Loucy (cell line): ENCODE results near the gene ANGEL1.

ENCODE experiments used
- H2AFZ ChIP-seq: fragments of 200-600 bp; sonication (generic); 2 replicates; pipeline ENCODE4 v1.6.0; 2016; ENCODE audit warnings: antibody characterized with exemption, mild to moderate bottlenecking, low read length, moderate library complexity
- H3F3A ChIP-seq: fragments of 200-600 bp; 2 replicates; pipeline ENCODE4 v1.6.0; 2016; ENCODE audit warnings: antibody characterized with exemption, low read depth, mild to moderate bottlenecking
- H3K27me3 ChIP-seq: fragments of 200-600 bp; sonication (generic); 2 replicates; pipeline ENCODE4 v1.6.1; 2014; ENCODE audit warnings: low read length, mild to moderate bottlenecking; ENCODE audit not compliant: insufficient read depth, poor library complexity, severe bottlenecking
- H3K36me3 ChIP-seq: fragments of 200-600 bp; sonication (generic); 2 replicates; pipeline ENCODE4 v1.6.1; 2016; ENCODE audit warnings: low read length; ENCODE audit not compliant: insufficient read depth
- H3K4me1 ChIP-seq: fragments of 200-600 bp; sonication (generic); 2 replicates; pipeline ENCODE4 v1.5.1; 2014; ENCODE audit warnings: low read length, mild to moderate bottlenecking; ENCODE audit not compliant: insufficient read depth, poor library complexity, severe bottlenecking
- H3K4me2 ChIP-seq: fragments of 200-600 bp; sonication (generic); 2 replicates; pipeline ENCODE4 v1.6.0; 2014; ENCODE audit warnings: antibody characterized with exemption, low read length, low read depth, mild to moderate bottlenecking; ENCODE audit not compliant: poor library complexity, severe bottlenecking
- H3K4me3 ChIP-seq: fragments of 200-600 bp; sonication (generic); 2 replicates; pipeline ENCODE4 v1.5.1; 2014; ENCODE audit warnings: low read length, mild to moderate bottlenecking, mixed read lengths; ENCODE audit not compliant: poor library complexity, severe bottlenecking
- H3K79me2 ChIP-seq: fragments of 200-600 bp; sonication (generic); 2 replicates; pipeline ENCODE4 v1.6.1; 2014; ENCODE audit warnings: low read length; ENCODE audit not compliant: insufficient read depth
- H3K9ac ChIP-seq: fragments of 200-600 bp; sonication (generic); 2 replicates; pipeline ENCODE4 v1.6.0; 2014; ENCODE audit warnings: mild to moderate bottlenecking, low read depth, low read length, moderate library complexity; ENCODE audit not compliant: poor library complexity, severe bottlenecking
- H3K9me2 ChIP-seq: fragments of 200-600 bp; sonication (generic); replicated peaks from 2 replicates; pipeline ENCODE4 v1.6.1; 2016; ENCODE audit warnings: low read depth, low read length, mixed read lengths
- H3K9me3 ChIP-seq: fragments of 200-600 bp; sonication (generic); 2 replicates; pipeline ENCODE4 v1.6.1; 2014; ENCODE audit warnings: mild to moderate bottlenecking, antibody characterized with exemption, low read length, low read depth; ENCODE audit not compliant: insufficient read depth
- H4K20me1 ChIP-seq: fragments of 200-600 bp; sonication (generic); 2 replicates; pipeline ENCODE4 v1.6.0; 2014; ENCODE audit warnings: antibody characterized with exemption, low read length, mild to moderate bottlenecking; ENCODE audit not compliant: insufficient read depth, poor library complexity, severe bottlenecking
- CTCF ChIP-seq: fragments of 200-600 bp; sonication (generic); conservative IDR thresholded peaks from 2 replicates; pipeline ENCODE4 v1.5.1; 2014; ENCODE audit warnings: mild to moderate bottlenecking, antibody characterized with exemption, low read length
- EZH2phosphoT487 ChIP-seq: fragments of 200-600 bp; IDR thresholded peaks from 2 replicates; pipeline ENCODE4 v1.6.1; 2018; ENCODE audit warnings: antibody characterized with exemption, mild to moderate bottlenecking, moderate library complexity, borderline replicate concordance

The ANGEL1 gene

GRCh38 chr14:76836029-76836630 is 23.4 kb upstream of the ANGEL1 start:
- Histone ChIP-seq H2AFZ (no peak overlapping the region), H3K27me3 (peaks cover 17% of the 10 kb centered on the region), H4K20me1 (no peaks in the 10 kb centered on the region), H3K9me3 (no peaks in the 10 kb centered on the region), H3K4me2 (no peak overlapping the region), H3K4me1 (no peaks in the 10 kb centered on the region), H3K9me2 (no peaks in the 10 kb centered on the region), H3K9ac (no peak overlapping the region), H3K79me2 (no peaks in the 10 kb centered on the region), H3F3A (no peaks in the 10 kb centered on the region), H3K36me3 (no peaks in the 10 kb centered on the region), H3K4me3 (no peak overlapping the region)
- TF ChIP-seq CTCF (no peak), EZH2phosphoT487 (no peak)

DNA sequence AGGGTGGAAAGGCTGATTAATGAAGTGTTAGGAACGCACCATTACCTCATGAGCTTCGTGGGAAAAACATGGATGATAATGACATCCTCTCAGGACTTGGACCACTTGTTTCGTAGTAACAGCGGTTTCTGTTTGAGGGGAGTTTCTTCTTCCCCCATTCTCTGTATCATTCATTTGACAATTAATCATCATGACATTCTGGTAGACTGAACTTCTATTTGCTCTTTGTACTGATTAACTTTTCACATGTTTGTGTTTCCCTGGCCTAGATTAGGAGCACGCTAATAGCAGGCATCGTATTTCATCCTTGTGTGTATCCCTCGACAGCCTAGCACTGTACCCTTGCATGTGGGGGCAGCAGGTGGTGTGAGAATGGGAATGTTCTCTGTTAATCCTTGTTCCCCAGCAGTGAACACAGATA is 21.6 kb upstream of the ANGEL1 start:
- H3K9me3 ChIP-seq: no peaks in the 10 kb centered on the region
- no peaks in the 10 kb centered on the region for H3F3A ChIP-seq
- H2AFZ ChIP-seq: no peak overlapping the region
- TF ChIP-seq CTCF (no peak), EZH2phosphoT487 (no peak)
- H3K4me2 ChIP-seq: no peak overlapping the region
- no peaks in the 10 kb centered on the region for H3K79me2 ChIP-seq
- H4K20me1 ChIP-seq: no peaks in the 10 kb centered on the region
- no peaks in the 10 kb centered on the region for H3K4me1 ChIP-seq
- peaks cover 13% of the 10 kb centered on the region for H3K27me3 ChIP-seq
- no peaks in the 10 kb centered on the region for H3K36me3 ChIP-seq
- no peak overlapping the region for H3K4me3 ChIP-seq
- H3K9ac ChIP-seq: no peak overlapping the region
- H3K9me2 ChIP-seq: no peaks in the 10 kb centered on the region

- no peak for TF ChIP-seq EZH2phosphoT487
- no peak for TF ChIP-seq CTCF
- Histone ChIP-seq H3K9ac (no peak overlapping the region), H3K9me3 (no peaks in the 10 kb centered on the region), H3F3A (no peaks in the 10 kb centered on the region), H3K4me1 (no peaks in the 10 kb centered on the region), H3K4me2 (no peak overlapping the region), H2AFZ (no peak overlapping the region), H4K20me1 (no peaks in the 10 kb centered on the region), H3K9me2 (no peaks in the 10 kb centered on the region), H3K36me3 (no peaks in the 10 kb centered on the region), H3K79me2 (no peaks in the 10 kb centered on the region), H3K27me3 (peaks cover 4% of the 10 kb centered on the region), H3K4me3 (no peak overlapping the region)
Observed at GRCh38 chr14:76833011-76833410, 20.3 kb upstream of the ANGEL1 start.
